SW 1271 (cell line): ENCODE results near the gene FXYD2.

Experiments used
- DNase-seq, 2 experiments: peaks; one replicate each; lab custom pipeline; 2025; lab: John Stamatoyannopoulos, UW

Gene FXYD2

GRCh38 chr11:117857734-117858414 lies 33.3 kb upstream of the FXYD2 start:
- DNase-seq, result no peak

GRCh38 chr11:117855912-117856651 lies 31.5 kb upstream of the FXYD2 start:
- DNase-seq, result no peak

- no peak for DNase-seq
These were observed 30.8 kb upstream of the FXYD2 start for GRCh38 chr11:117855186-117855845.

GRCh38 chr11:117852309-117852708 lies 27.8 kb upstream of the FXYD2 start:
- DNase-seq, result no peak

GRCh38 chr11:117851852-117852251 lies 27.3 kb upstream of the FXYD2 start:
- no peak for DNase-seq

GRCh38 chr11:117851106-117851505 lies 26.6 kb upstream of the FXYD2 start:
- no peak for DNase-seq

GRCh38 chr11:117849781-117850414 lies 25.4 kb upstream of the FXYD2 start:
- no peak for DNase-seq

GRCh38 chr11:117843666-117844484 lies 19.3 kb upstream of the FXYD2 start:
- peak in 1 of 2 experiments; percentile 30 for DNase-seq

GRCh38 chr11:117842131-117842941 lies 17.8 kb upstream of the FXYD2 start:
- DNase-seq, result no peak

GRCh38 chr11:117841551-117842031 lies 17.0 kb upstream of the FXYD2 start:
- no peak for DNase-seq

GRCh38 chr11:117840881-117841550 lies 16.5 kb upstream of the FXYD2 start:
- no peak for DNase-seq

- no peak for DNase-seq
These were observed 15.6 kb upstream of the FXYD2 start for GRCh38 chr11:117839936-117840813.

GRCh38 chr11:117839380-117839881 lies 14.9 kb upstream of the FXYD2 start:
- DNase-seq, result no peak

- no peak for DNase-seq
These were observed 14.4 kb upstream of the FXYD2 start for GRCh38 chr11:117838901-117839300.

GRCh38 chr11:117837791-117838190 lies 13.2 kb upstream of the FXYD2 start:
- no peak for DNase-seq

GRCh38 chr11:117837070-117837776 lies 12.7 kb upstream of the FXYD2 start:
- no peak for DNase-seq

GRCh38 chr11:117836077-117836960 lies 11.8 kb upstream of the FXYD2 start:
- no peak for DNase-seq
